Heart right ventricle (tissue), 16 donors: ENCODE measurements around the gene LGR4. TPM values are rescaled to one million over a fixed set of nuclear protein-coding genes. Genes with fewer than 3 reads are reported as not detected.

Source experiments
- ATAC-seq, 8 donors: fragments of 200-7000 bp; cut with Tn5 transposase; one replicate each; pipeline ENCODE4 v1.9.1; 2020; ENCODE audit warnings: mild to moderate bottlenecking in 8 of 8, moderate library complexity in 8 of 8, moderate number of reproducible peaks in 1 of 8
- DNase-seq, 2 donors: peaks; one replicate each; pipeline ENCODE4 v3.0.0-alpha.2; 2020
- H3K27ac ChIP-seq, 10 donors: fragments of 200-600 bp; sonication (generic) in 2 of 10; one replicate each; pipeline versions ENCODE4 v1.5.0 to v1.8.0; 2020 to 2022; ENCODE audit warnings: mild to moderate bottlenecking in 3 of 10
- H3K27me3 ChIP-seq, 7 donors: fragments of 200-600 bp; one replicate each; pipeline ENCODE4 v1.8.0; 2021 to 2022; ENCODE audit warnings: mild to moderate bottlenecking in 2 of 7
- H3K36me3 ChIP-seq, 9 donors: fragments of 200-600 bp; sonication (generic) in 1 of 9; one replicate each; pipeline versions ENCODE4 v1.5.0 to v1.8.0; 2020 to 2022; ENCODE audit warnings: mild to moderate bottlenecking in 2 of 9
- H3K4me1 ChIP-seq, 9 donors: fragments of 200-600 bp; sonication (generic) in 1 of 9; one replicate each; pipeline versions ENCODE4 v1.5.0 to v1.8.0; 2020 to 2022; ENCODE audit warnings: mild to moderate bottlenecking in 4 of 9
- H3K4me3 ChIP-seq, 10 donors: fragments of 200-600 bp; sonication (generic) in 2 of 10; one replicate each; pipeline versions ENCODE4 v1.5.0 to v1.8.0; 2020 to 2022; ENCODE audit warnings: mild to moderate bottlenecking in 7 of 10, moderate library complexity in 2 of 10
- H3K9me3 ChIP-seq, 11 donors: fragments of 200-600 bp in 10 of 11; sonication (generic) in 2 of 11; one replicate each; pipeline versions ENCODE4 v1.5.0 to v1.8.0; 2013 to 2022; ENCODE audit warnings: mild to moderate bottlenecking in 2 of 11, control low read depth in 1 of 11, moderate library complexity in 1 of 11
- CTCF ChIP-seq, 9 donors: fragments of 200-600 bp; sonication (generic) in 2 of 9; IDR thresholded peaks; one replicate each; pipeline versions ENCODE4 v1.5.0 to v1.8.0; 2021 to 2022; ENCODE audit warnings: antibody characterized with exemption in 9 of 9, mild to moderate bottlenecking in 5 of 9, moderate library complexity in 1 of 9
- WGBS, 2 donors: extraction: QIAGEN DNeasy Blood & Tissue Kit; methylation state at CpG; one replicate each; pipeline ENCODE4 v1.1.7; 2013; ENCODE audit warnings: inconsistent platforms in 1 of 2; 5-methylcytosine and 5-hydroxymethylcytosine counted together
- intact Hi-C, 10 donors: fragments of 100-400 bp; cut with DNase I; formaldehyde crosslinking; loops; one replicate each; pipeline versions ENCODE4 v1.11.1 to v1.14.2; 2022
- polyA plus RNA-seq, 2 donors: library from polyadenylated mRNA; stranded (reverse); fragments of 200-250 nt; gene quantifications; one replicate each; pipeline ENCODE4 v1.2.3, GENCODE V29; 2013
- total RNA-seq, 10 donors: library from RNA; stranded (reverse); fragmentation: NEBNext Ultra II Directional in 3 of 10; extraction: Animal tissue kit (Norgen Biotek cat#: 25700) in 3 of 10; gene quantifications; one replicate each; pipeline versions ENCODE4 v1.2.1 to v1.2.4, GENCODE V29; 2021 to 2023
- donor health status: Arrhythmogenic right ventricular cardiomyopathy.
- donor health status: ischemic (EF 13 %, LVEDD 7.1; RV severe dilation, severe dysfunction).
- donor health status: healthy with polysubstance abuse.
- donor health status: DM: no; HTN: yes; CAD: no.
- donor health status: DM: no; HTN: no; CAD: no.
- donor health status: ischemic (EF 25% LVEDD 6.9; RV normal size, moderate dysfunction).
- donor health status: ischemic (EF 25% LVEDD 5.7; RV mildly dilated, moderate dysfunction).
- donor health status: healthy.
- donor health status: DM: yes; HTN: yes; CAD: no.
- donor health status: Ischemic cardiomyopathy.
- donor health status: ischemic (EF 35%, LVEDD 5.7; RV mildly dilated, moderate dysfunction).
- donor health status: nonischemic (EF 11% LVEDD 7.7; RV severe dilation, severe dysfunction).
- donor health status: DM: yes; HTN: yes; CAD: no.
- donor health status: PGD.
- donor health status: ischemic (EF 29% LVEDD 5.4; RV normal size, mild dysfunction).
- donor health status: nonischemic (EF 23%, LVEDD 6.1; RV moderate dilation, normal function).

LGR4 gene
- total and polyA plus RNA-seq, 12 donors = 6.0 to 41.0 (median 21.7) TPM

- 78 to 79% methylated on average over 5 of the region's 5 CpGs for WGBS, 2 donors
- Histone ChIP-seq H3K4me3 (no peak overlapping the region), H3K27me3 (no peaks in the 10 kb centered on the region), H3K9me3 (peaks cover 0 to 3% (median 0%) of the 10 kb centered on the region in 11 donors), H3K4me1 (peaks cover 0 to 30% (median 24%) of the 10 kb centered on the region in 9 donors), H3K36me3 (no peaks in the 10 kb centered on the region), H3K27ac (no peak overlapping the region)
- ATAC-seq (no peak), DNase-seq (no peak)
- intact Hi-C loops = loop anchor here in 1 of 10 donors (10.0 kb wide), 1 partner anchor 68 kb away; no protein-coding TSS in a partner anchor
- TF ChIP-seq CTCF (IDR thresholded peaks at IDR 0.05) = no peak
Measured at GRCh38 chr11:27462543-27462942, 10.0 kb downstream of the LGR4 start.

- DNase-seq = no peak
- intact Hi-C loops = loop anchor here in 1 of 10 donors (10.0 kb wide), 1 partner anchor 66 kb away; no protein-coding TSS in a partner anchor
- H3K27ac ChIP-seq = no peak overlapping the region
- peaks cover 0 to 27% (median 19%) of the 10 kb centered on the region in 9 donors for H3K4me1 ChIP-seq
- no peak for TF ChIP-seq CTCF (IDR thresholded peaks at IDR 0.05)
- no peaks in the 10 kb centered on the region for H3K36me3 ChIP-seq
- WGBS, 2 donors = 85 to 88% methylated on average over 5 of the region's 5 CpGs
- ATAC-seq = no peak
- H3K4me3 ChIP-seq = no peak overlapping the region
- H3K27me3 ChIP-seq = no peaks in the 10 kb centered on the region
- H3K9me3 ChIP-seq = no peaks in the 10 kb centered on the region
Measured at GRCh38 chr11:27460158-27460978, 12.2 kb downstream of the LGR4 start.

- no peak overlapping the region for H3K27ac ChIP-seq
- TF ChIP-seq CTCF (IDR thresholded peaks at IDR 0.05) = no peak
- 72 to 80% methylated on average over 6 of the region's 6 CpGs for WGBS, 2 donors
- no peaks in the 10 kb centered on the region for H3K27me3 ChIP-seq
- no peaks in the 10 kb centered on the region for H3K9me3 ChIP-seq
- no peak for ATAC-seq
- no peaks in the 10 kb centered on the region for H3K36me3 ChIP-seq
- peaks cover 0 to 16% (median 8%) of the 10 kb centered on the region in 9 donors for H3K4me1 ChIP-seq
- no peak overlapping the region for H3K4me3 ChIP-seq
- no peak for DNase-seq
- intact Hi-C loops = no loop called here
Measured at GRCh38 chr11:27459191-27459590, 13.4 kb downstream of the LGR4 start.

GRCh38 chr11:27458182-27458581, 14.4 kb downstream of the LGR4 start:
- Histone ChIP-seq H3K4me3 (no peak overlapping the region), H3K27ac (no peak overlapping the region), H3K36me3 (no peaks in the 10 kb centered on the region), H3K27me3 (no peaks in the 10 kb centered on the region), H3K4me1 (peaks cover 0 to 9% (median 0%) of the 10 kb centered on the region in 9 donors), H3K9me3 (no peaks in the 10 kb centered on the region)
- WGBS, 2 donors = 97 to 98% methylated on average over 2 of the region's 2 CpGs
- intact Hi-C loops = no loop called here
- DNase-seq (no peak), ATAC-seq (no peak)
- TF ChIP-seq CTCF (IDR thresholded peaks at IDR 0.05) = no peak
